ENCODE results near the gene ABR. TPM values are rescaled to one million over a fixed set of nuclear protein-coding genes. Genes with fewer than 3 reads are reported as not detected.

ABR gene
- total RNA-seq, 1 donor from 2014 or later = 92.7 TPM

DNA sequence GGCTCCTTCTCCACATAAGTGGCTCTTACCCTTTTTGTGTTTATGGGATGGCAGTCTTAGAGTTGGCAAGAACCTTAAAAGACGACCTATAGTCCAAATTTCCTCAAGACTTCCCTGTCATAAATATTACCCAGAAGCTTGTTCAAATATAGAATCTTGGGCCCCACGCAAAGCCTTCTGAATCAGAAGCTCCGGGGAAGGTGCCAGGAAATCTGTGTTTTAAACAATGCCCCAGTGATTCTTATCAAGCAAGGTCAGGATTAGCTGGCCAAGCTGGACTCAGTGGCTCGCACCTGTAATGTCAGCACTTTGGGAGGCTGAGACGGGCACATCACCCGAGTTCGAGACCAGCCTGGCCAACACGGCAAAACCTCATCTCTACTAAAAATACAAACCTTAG, 97.2 kb downstream of the ABR start:
- peaks cover 15% of the 10 kb centered on the region for H3F3A ChIP-seq (ENCODE audit: low read depth)
- H3K9me3 Mint-ChIP-seq = no peaks in the 10 kb centered on the region
- H3K4me1 Mint-ChIP-seq = peaks cover 60% of the 10 kb centered on the region
- H3K4me1 ChIP-seq = peaks cover 27% of the 10 kb centered on the region
- H3K79me2 ChIP-seq (ENCODE audit: low read depth) = no peaks in the 10 kb centered on the region
- no peak for DNase-seq (ENCODE audit: low spot score)
- H3K4me2 ChIP-seq = no peak overlapping the region
- H3K9me3 ChIP-seq (ENCODE audit: low read depth) = no peaks in the 10 kb centered on the region
- no peaks in the 10 kb centered on the region for H4K20me1 ChIP-seq (ENCODE audit: low read depth)
- no peak overlapping the region for H3K27ac ChIP-seq
- peaks cover 4% of the 10 kb centered on the region for H3K27me3 Mint-ChIP-seq (ENCODE audit: insufficient read depth, low read depth)
- no peak overlapping the region for H3K4me3 Mint-ChIP-seq
- no peaks in the 10 kb centered on the region for H3K27me3 ChIP-seq
- H3K4me3 ChIP-seq = no peak overlapping the region
- H3K27ac Mint-ChIP-seq = no peak overlapping the region
- no peak overlapping the region for H2AFZ ChIP-seq (replicated peaks)
- no peak overlapping the region for H3K9ac ChIP-seq
- H3K36me3 ChIP-seq = no peaks in the 10 kb centered on the region
- TF ChIP-seq EZH2 (IDR thresholded peaks at IDR 0.05) (no peak), CTCF (IDR thresholded peaks at IDR 0.05) (no peak), EZH2phosphoT487 (IDR thresholded peaks at IDR 0.05) (no peak)
- H3K36me3 Mint-ChIP-seq = peaks cover 9% of the 10 kb centered on the region

DNA sequence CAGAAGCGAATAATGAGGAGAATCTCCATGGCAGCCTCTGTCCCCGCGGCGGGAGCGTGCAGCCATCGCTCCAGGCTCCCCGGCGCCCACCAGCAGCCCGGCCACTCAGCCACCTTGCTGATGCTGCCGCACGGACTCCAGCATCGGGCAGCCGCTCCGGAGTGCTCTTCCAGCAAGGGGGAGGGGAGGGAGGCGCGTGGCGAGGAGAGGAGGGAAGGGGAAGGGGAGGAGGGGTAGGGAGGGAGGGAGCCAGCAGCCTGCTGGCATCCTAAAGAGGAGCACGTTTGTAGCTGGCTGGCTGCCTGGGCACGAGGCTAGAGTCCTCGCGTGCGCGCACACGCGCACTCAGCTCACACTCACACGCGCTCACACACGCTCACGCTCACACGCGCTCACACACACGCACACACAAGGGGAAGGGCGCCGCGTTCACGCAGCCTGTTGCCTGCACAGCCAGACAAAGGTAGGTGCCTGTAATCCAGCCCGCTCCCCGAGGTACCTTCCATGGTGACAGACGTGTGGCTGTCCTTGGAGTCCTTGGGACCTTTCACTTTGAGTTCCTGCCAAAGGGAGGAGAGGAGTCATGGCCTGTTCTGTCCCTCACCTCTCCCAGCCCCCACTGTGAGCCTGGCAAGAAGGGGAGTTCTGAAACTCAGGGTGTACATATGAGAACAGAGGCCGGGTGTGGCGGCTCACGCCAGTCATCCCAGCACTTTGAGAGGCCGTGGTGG, 100.8 kb downstream of the ABR start:
- Histone ChIP-seq H2AFZ (replicated peaks) (no peak overlapping the region), H3K4me1 (peaks cover 22% of the 10 kb centered on the region), H3K4me2 (peak overlapping the region; percentile 10), H3K79me2 (ENCODE audit: low read depth) (no peaks in the 10 kb centered on the region), H3K36me3 (no peaks in the 10 kb centered on the region), H3K9me3 (ENCODE audit: low read depth) (no peaks in the 10 kb centered on the region), H3K27me3 (no peaks in the 10 kb centered on the region), H4K20me1 (ENCODE audit: low read depth) (no peaks in the 10 kb centered on the region), H3K9ac (no peak overlapping the region), H3F3A (ENCODE audit: low read depth) (peaks cover 9% of the 10 kb centered on the region), H3K4me3 (no peak overlapping the region), H3K27ac (no peak overlapping the region)
- H3K36me3 Mint-ChIP-seq = peaks cover 8% of the 10 kb centered on the region
- H3K4me1 Mint-ChIP-seq = peaks cover 52% of the 10 kb centered on the region
- TF ChIP-seq EZH2phosphoT487 (IDR thresholded peaks at IDR 0.05) (no peak), EZH2 (IDR thresholded peaks at IDR 0.05) (no peak), CTCF (IDR thresholded peaks at IDR 0.05) (no peak)
- H3K9me3 Mint-ChIP-seq = no peaks in the 10 kb centered on the region
- H3K27me3 Mint-ChIP-seq (ENCODE audit: insufficient read depth, low read depth) = peaks cover 7% of the 10 kb centered on the region
- H3K27ac Mint-ChIP-seq = peak overlapping the region; percentile 87
- H3K4me3 Mint-ChIP-seq = peak overlapping the region; percentile 73
- peak; percentile 57 for DNase-seq (ENCODE audit: low spot score)

- Histone ChIP-seq H3K9me3 (ENCODE audit: low read depth) (no peaks in the 10 kb centered on the region), H3K9ac (no peak overlapping the region), H3K4me3 (no peak overlapping the region), H3K27ac (no peak overlapping the region), H3K4me2 (peak overlapping the region; percentile 10), H3F3A (ENCODE audit: low read depth) (peaks cover under 1% of the 10 kb centered on the region), H3K4me1 (peaks cover 13% of the 10 kb centered on the region), H2AFZ (replicated peaks) (no peak overlapping the region), H3K79me2 (ENCODE audit: low read depth) (no peaks in the 10 kb centered on the region), H4K20me1 (ENCODE audit: low read depth) (no peaks in the 10 kb centered on the region), H3K27me3 (no peaks in the 10 kb centered on the region), H3K36me3 (no peaks in the 10 kb centered on the region)
- peak overlapping the region; percentile 50 for H3K4me3 Mint-ChIP-seq
- H3K9me3 Mint-ChIP-seq = no peaks in the 10 kb centered on the region
- H3K27me3 Mint-ChIP-seq (ENCODE audit: insufficient read depth, low read depth) = peaks cover 7% of the 10 kb centered on the region
- TF ChIP-seq CTCF (IDR thresholded peaks at IDR 0.05) (no peak), EZH2phosphoT487 (IDR thresholded peaks at IDR 0.05) (no peak), EZH2 (IDR thresholded peaks at IDR 0.05) (no peak)
- no peak for DNase-seq (ENCODE audit: low spot score)
- H3K27ac Mint-ChIP-seq = peak overlapping the region; percentile 84
- peaks cover 44% of the 10 kb centered on the region for H3K4me1 Mint-ChIP-seq
- H3K36me3 Mint-ChIP-seq = peaks cover 8% of the 10 kb centered on the region
Measured at GRCh38 chr17:1077986-1078711, 101.6 kb downstream of the ABR start.
